ENCODE measurements around the gene LRIT2. TPM values are rescaled to one million over a fixed set of nuclear protein-coding genes. Genes with fewer than 3 reads are reported as not detected.
"Not testable (repeated sequence)": the region's sequence is repeated elsewhere in the genome, so short reads cannot be mapped to it uniquely, and the experiment has no call there.

LRIT2 gene
- total RNA-seq, 3 donors from 2014 or later: not detected

GRCh38 chr10:84172467-84173356, 52.6 kb downstream of the LRIT2 start:
- H3K4me3 ChIP-seq: no peak overlapping the region
- TF ChIP-seq POLR2A (IDR thresholded peaks at IDR 0.05) (no peak), POLR2AphosphoS5 (IDR thresholded peaks at IDR 0.05) (no peak), CTCF (IDR thresholded peaks at IDR 0.05) (no peak)
- no peaks in the 10 kb centered on the region for H3K9me3 ChIP-seq
- H3K4me1 ChIP-seq: no peaks in the 10 kb centered on the region
- DNase-seq (ENCODE audit: low spot score in 2 of 2): no peak
- no peaks in the 10 kb centered on the region for H3K36me3 ChIP-seq
- no peaks in the 10 kb centered on the region for H3K27me3 ChIP-seq
- H3K27ac ChIP-seq: peak overlapping the region in 1 of 2 donors; percentile 45
- intact Hi-C loops (cut with DNase I; ENCODE audit: low total_unique reads): no loop called here

GRCh38 chr10:84171700-84172466, 53.5 kb downstream of the LRIT2 start:
- H3K27ac ChIP-seq; H3K9me3 ChIP-seq; H3K4me3 ChIP-seq; intact Hi-C loops (cut with DNase I; ENCODE audit: low total_unique reads); H3K27me3 ChIP-seq; DNase-seq (ENCODE audit: low spot score in 2 of 2); H3K4me1 ChIP-seq; H3K36me3 ChIP-seq: not testable (repeated sequence)

- DNase-seq (ENCODE audit: low spot score in 2 of 2); H3K27ac ChIP-seq; H3K9me3 ChIP-seq; H3K27me3 ChIP-seq; H3K4me1 ChIP-seq; H3K36me3 ChIP-seq; intact Hi-C loops (cut with DNase I; ENCODE audit: low total_unique reads); H3K4me3 ChIP-seq: not testable (repeated sequence)
Observed at GRCh38 chr10:84171237-84171636, 54.1 kb downstream of the LRIT2 start.

Other genes with a start within 250 kb of the LRIT2 start
- gene GHITM, start 86.0 kb downstream of the LRIT2 start, total RNA-seq: 100 to 1,000 TPM; 118 to 161 (median 133) TPM
- 1 to 10 TPM in 1 of 3 donors, not detected in 2; 1.3 TPM for gene GPR15LG, start 51.7 kb downstream of the LRIT2 start, total RNA-seq
- gene CDHR1, start 31.0 kb downstream of the LRIT2 start, total RNA-seq: under 1 TPM; 0.15 to 0.66 (median 0.16) TPM
- gene LRIT1, start 16.0 kb upstream of the LRIT2 start, total RNA-seq: not detected
- under 1 TPM; 0.33 to 0.96 (median 0.59) TPM for gene RGR, start 19.5 kb upstream of the LRIT2 start, total RNA-seq
- 10 to 100 TPM; 49.8 to 61.2 (median 49.9) TPM for gene CCSER2, start 103.0 kb upstream of the LRIT2 start, total RNA-seq